HG03103 (cell line): ENCODE data around the gene TATDN2.
A peak's percentile ranks its signal among the peaks of the same experiment; 100 is the strongest.
"Not testable (repeated sequence)": the region's sequence is repeated elsewhere in the genome, so short reads cannot be mapped to it uniquely, and the experiment has no call there.

Experiments used
- ATAC-seq: cut with Tn5 transposase; IDR thresholded peaks from one replicate; pipeline ENCODE4 v1.9.1; 2021; ENCODE audit warnings: low read depth; ENCODE audit not compliant: unreplicated experiment

Gene TATDN2

GRCh38 chr3:10289787-10290355 is 41.6 kb downstream of the TATDN2 start:
- ATAC-seq: no peak

GRCh38 chr3:10290481-10291176 is 42.4 kb downstream of the TATDN2 start:
- no peak for ATAC-seq

GRCh38 chr3:10291641-10292040 is 43.4 kb downstream of the TATDN2 start:
- no peak for ATAC-seq

- ATAC-seq: peak; percentile 72
Measured at GRCh38 chr3:10292505-10293419, 44.5 kb downstream of the TATDN2 start, which contains the start of gene GHRL. Gene GHRL, minus strand, starts transcription at chr3:10292947. Its CDS starts 2,767 bp downstream, at chr3:10290180.

- no peak for ATAC-seq
Measured at GRCh38 chr3:10294030-10294586, 45.8 kb downstream of the TATDN2 start.

GRCh38 chr3:10298064-10298463 is 49.8 kb downstream of the TATDN2 start:
- ATAC-seq: not testable (repeated sequence)

- no peak for ATAC-seq
Measured at GRCh38 chr3:10299175-10299574, 50.9 kb downstream of the TATDN2 start.

DNA sequence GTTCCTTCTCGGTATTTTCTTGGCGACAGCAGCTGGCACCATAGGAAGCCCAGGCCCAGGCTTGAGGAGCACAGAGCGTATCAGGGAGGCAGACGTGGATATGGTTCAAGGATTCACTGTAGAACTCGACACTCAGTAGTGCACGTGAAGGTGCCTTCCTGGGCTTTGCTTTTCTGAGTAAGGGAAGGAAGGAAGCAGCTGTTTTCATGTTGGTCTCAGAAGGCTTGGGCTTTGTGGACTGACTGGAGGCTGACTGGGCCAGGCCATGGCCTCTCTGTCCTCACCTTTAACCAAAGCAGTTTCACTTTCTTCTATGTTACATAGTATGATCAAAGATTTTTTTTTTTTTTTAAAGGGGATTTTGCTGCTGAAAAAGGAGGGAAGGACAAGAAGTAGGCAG is 51.4 kb downstream of the TATDN2 start:
- ATAC-seq: peak; percentile 50

DNA sequence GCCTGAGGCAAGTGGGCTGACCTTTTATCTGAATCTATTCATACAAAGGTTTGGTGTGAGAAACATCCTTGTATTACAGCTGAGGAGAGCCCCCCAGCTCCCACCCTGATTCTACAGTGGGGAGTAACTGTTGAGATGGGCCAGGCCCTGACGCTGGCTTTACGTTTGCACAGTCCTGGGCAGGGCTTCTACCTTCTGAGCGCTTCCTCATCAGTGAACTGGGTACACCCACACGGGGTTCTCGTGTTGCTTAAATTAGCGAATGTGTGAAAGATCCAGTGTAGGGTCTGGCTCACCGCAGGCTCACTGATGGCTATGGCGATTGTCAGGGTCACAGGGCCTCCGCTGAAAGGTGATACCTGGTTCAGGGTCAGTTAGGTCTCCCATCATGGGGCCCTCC is 51.8 kb downstream of the TATDN2 start:
- ATAC-seq: no peak

- ATAC-seq: no peak
Measured at GRCh38 chr3:10303105-10303504, 54.8 kb downstream of the TATDN2 start.

DNA sequence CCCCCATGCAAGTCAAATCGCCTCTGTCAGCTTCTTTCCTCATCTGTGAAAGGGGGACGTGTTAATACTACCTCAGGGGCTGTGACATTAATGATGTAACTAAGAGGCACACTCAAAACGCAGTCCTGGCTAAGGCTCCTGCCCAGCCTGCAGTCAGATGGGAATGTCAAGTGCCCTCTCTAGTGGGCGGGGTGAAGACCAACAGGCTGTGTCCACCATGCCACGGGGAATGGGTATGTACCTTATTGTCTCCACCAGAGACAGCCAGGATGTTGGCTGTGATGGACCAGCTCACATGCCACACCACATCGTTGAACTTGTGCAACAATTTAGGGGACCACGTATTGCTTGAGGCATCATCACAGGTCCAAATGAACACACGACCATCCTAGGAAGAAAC is 55.5 kb downstream of the TATDN2 start:
- ATAC-seq: no peak

DNA sequence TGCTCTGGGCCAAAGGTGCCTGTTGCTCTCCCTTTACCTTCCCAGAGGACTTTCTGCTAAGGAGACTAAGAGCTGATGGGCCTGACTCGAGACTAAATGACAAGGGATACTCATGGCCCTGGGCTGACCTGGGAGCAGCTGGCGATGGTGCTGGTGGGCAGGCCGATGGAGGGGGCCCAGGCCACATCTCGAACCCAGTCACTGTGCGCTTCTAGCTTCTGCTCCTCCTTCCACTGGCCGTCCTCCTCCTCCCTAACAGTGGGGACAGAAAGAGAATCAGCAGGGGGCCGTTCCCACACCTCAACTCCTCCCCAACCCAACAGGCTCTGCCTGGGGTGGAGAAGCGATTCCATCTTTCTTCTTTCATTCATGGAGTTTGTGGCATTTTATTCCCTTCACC is 56.6 kb downstream of the TATDN2 start:
- no peak for ATAC-seq

- ATAC-seq: no peak
Measured at GRCh38 chr3:10305331-10305902, 57.2 kb downstream of the TATDN2 start.

- no peak for ATAC-seq
Measured at GRCh38 chr3:10306156-10306555, 57.9 kb downstream of the TATDN2 start.

DNA sequence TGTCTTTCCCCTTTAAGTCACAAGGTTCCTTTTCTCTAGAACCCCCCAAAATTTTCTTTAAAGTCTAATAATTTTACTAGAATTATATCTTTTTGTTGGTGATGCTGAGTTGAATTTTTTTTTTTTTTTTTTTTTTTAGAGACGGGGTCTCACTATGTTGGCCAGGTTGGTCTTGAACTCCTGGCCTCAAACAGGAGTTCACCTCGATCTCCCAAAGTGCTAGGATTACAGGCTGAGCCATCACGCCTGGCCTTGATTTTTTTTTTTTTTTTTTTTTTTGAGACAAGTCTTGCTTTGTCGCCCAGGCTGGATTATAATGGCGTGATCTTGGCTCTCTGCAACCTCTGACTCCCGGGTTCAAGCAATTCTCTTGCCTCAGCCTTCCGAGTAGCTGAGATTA is 60.4 kb downstream of the TATDN2 start:
- ATAC-seq: no peak

GRCh38 chr3:10309736-10310135 is 61.5 kb downstream of the TATDN2 start:
- ATAC-seq: no peak

GRCh38 chr3:10310578-10310977 is 62.3 kb downstream of the TATDN2 start:
- ATAC-seq: no peak

- no peak for ATAC-seq
Measured at GRCh38 chr3:10311710-10312109, 63.5 kb downstream of the TATDN2 start.

DNA sequence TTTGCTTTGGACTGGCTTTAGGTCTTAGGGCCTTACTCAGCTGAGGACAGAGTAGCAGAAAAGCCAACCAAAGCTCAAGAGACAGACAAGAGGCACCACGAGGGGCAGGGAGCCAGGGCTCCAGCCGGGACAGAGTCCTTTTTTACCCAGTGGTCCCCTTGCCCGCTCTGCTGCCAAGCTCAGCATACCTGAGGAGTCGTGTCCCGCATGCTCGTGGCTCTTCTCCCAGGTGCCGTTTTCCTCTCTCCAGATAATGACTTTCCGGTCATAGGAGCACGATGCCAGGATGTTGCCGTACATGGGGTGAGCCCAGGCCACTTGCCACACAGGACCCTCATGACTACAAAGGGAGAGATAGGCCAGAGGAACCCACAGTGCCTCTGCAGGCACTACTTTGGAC is 64.1 kb downstream of the TATDN2 start:
- no peak for ATAC-seq

- no peak for ATAC-seq
Measured at GRCh38 chr3:10312861-10313260, 64.6 kb downstream of the TATDN2 start.

- no peak for ATAC-seq
Measured at GRCh38 chr3:10315101-10315500, 66.8 kb downstream of the TATDN2 start.
